Neuronal stem cell (in vitro differentiated cells): Measurements from ENCODE around the gene OR2H2.

ENCODE experiments used
- DNase-seq: peaks from one replicate; pipeline ENCODE4 v3.0.0-alpha.2; 2013; ENCODE audit warnings: low spot score
- H2AFZ ChIP-seq: one replicate; pipeline ENCODE4 v1.6.1; 2013; ENCODE audit warnings: mild to moderate bottlenecking, low read length, inconsistent platforms
- H2AK5ac ChIP-seq: 2 replicates; pipeline ENCODE4 v1.6.1; 2013; ENCODE audit warnings: low read depth, mild to moderate bottlenecking, inconsistent platforms, low read length, moderate library complexity, mixed read lengths
- H2BK120ac ChIP-seq: 2 replicates; pipeline ENCODE4 v1.6.1; 2013; ENCODE audit warnings: low read depth, mild to moderate bottlenecking, inconsistent platforms, low read length, moderate library complexity, mixed read lengths
- H2BK12ac ChIP-seq: one replicate; pipeline ENCODE4 v1.6.1; 2013; ENCODE audit warnings: low read length, inconsistent platforms
- H2BK15ac ChIP-seq: 2 replicates; pipeline ENCODE4 v1.6.1; 2013; ENCODE audit warnings: mild to moderate bottlenecking, low read length, inconsistent platforms, mixed read lengths
- H2BK5ac ChIP-seq: one replicate; pipeline ENCODE4 v1.6.1; 2013; ENCODE audit warnings: inconsistent platforms, mild to moderate bottlenecking, low read length, moderate library complexity
- H3K14ac ChIP-seq: one replicate; pipeline ENCODE4 v1.6.1; 2013; ENCODE audit warnings: low read length, inconsistent platforms
- H3K18ac ChIP-seq: 2 replicates; pipeline ENCODE4 v1.6.1; 2013; ENCODE audit warnings: low read length, inconsistent platforms
- H3K23ac ChIP-seq: 2 replicates; pipeline ENCODE4 v1.6.1; 2013; ENCODE audit warnings: low read depth, mild to moderate bottlenecking, mixed read lengths, low read length, inconsistent platforms; ENCODE audit not compliant: poor library complexity
- H3K27ac ChIP-seq: replicated peaks from 3 replicates; pipeline ENCODE4 v1.5.1; 2013; ENCODE audit warnings: low read length, inconsistent platforms
- H3K27me3 ChIP-seq, 3 experiments: 2 replicates each; pipeline ENCODE4 v1.6.1; 2013; ENCODE audit warnings: low read length in 3 of 3, mild to moderate bottlenecking in 2 of 3, inconsistent platforms in 1 of 3, low read depth in 1 of 3, mixed read lengths in 1 of 3, moderate library complexity in 1 of 3; ENCODE audit not compliant: control insufficient read depth in 3 of 3, insufficient read depth in 3 of 3
- H3K36me3 ChIP-seq, 2 donors: replicated peaks in 1 of 2; 2 replicates each; pipeline ENCODE4 v1.6.1; 2013; ENCODE audit warnings: low read length in 2 of 2; ENCODE audit not compliant: control insufficient read depth in 2 of 2, insufficient read depth in 2 of 2
- H3K4ac ChIP-seq: 2 replicates; pipeline ENCODE4 v1.6.1; 2013; ENCODE audit warnings: inconsistent platforms, mild to moderate bottlenecking, low read length, moderate library complexity
- H3K4me1 ChIP-seq, 2 donors: 1 replicate in 1 of 2; 2 replicates in 1 of 2; pipeline ENCODE4 v1.6.1; 2013; ENCODE audit warnings: low read length in 2 of 2, low read depth in 1 of 2; ENCODE audit not compliant: control insufficient read depth in 2 of 2, insufficient read depth in 1 of 2
- H3K4me2 ChIP-seq: one replicate; pipeline ENCODE4 v1.6.1; 2013; ENCODE audit warnings: mild to moderate bottlenecking, low read length, inconsistent platforms; ENCODE audit not compliant: insufficient read depth, poor library complexity, severe bottlenecking
- H3K4me3 ChIP-seq, 2 donors: 2 replicates each; pipeline ENCODE4 v1.5.1; 2013; ENCODE audit warnings: low read length in 2 of 2, mild to moderate bottlenecking in 2 of 2, inconsistent platforms in 1 of 2, moderate library complexity in 1 of 2
- H3K79me1 ChIP-seq: one replicate; pipeline ENCODE4 v1.6.1; 2013; ENCODE audit warnings: low read depth, mild to moderate bottlenecking, inconsistent platforms, low read length, moderate library complexity
- H3K9ac ChIP-seq: one replicate; pipeline ENCODE4 v1.6.1; 2013; ENCODE audit warnings: mild to moderate bottlenecking, low read depth, low read length, inconsistent platforms; ENCODE audit not compliant: poor library complexity
- H3K9me3 ChIP-seq, 2 donors: replicated peaks in 1 of 2; 2 replicates each; pipeline versions ENCODE3 to v1.6.1; 2013; ENCODE audit warnings: low read length in 2 of 2, mild to moderate bottlenecking in 2 of 2, inconsistent platforms in 1 of 2, low read depth in 1 of 2, mixed read lengths in 1 of 2, moderate library complexity in 1 of 2; ENCODE audit not compliant: control insufficient read depth in 2 of 2, insufficient read depth in 1 of 2
- H4K8ac ChIP-seq: one replicate; pipeline ENCODE4 v1.6.1; 2013; ENCODE audit warnings: low read depth, mild to moderate bottlenecking, inconsistent platforms, low read length, moderate library complexity
- H4K91ac ChIP-seq: one replicate; pipeline ENCODE4 v1.6.1; 2013; ENCODE audit warnings: low read length, low read depth, mild to moderate bottlenecking, inconsistent platforms; ENCODE audit not compliant: poor library complexity
- WGBS, 2 donors: extraction: QIAGEN DNeasy Blood & Tissue Kit; methylation state at CpG; one replicate each; pipeline ENCODE4 v1.1.7; 2013; ENCODE audit warnings: missing lambda C conversion rate in 2 of 2, mixed read lengths in 1 of 2; ENCODE audit not compliant: insufficient read length in 2 of 2, insufficient replicate concordance in 1 of 2; ENCODE audit errors: extremely low coverage in 2 of 2; 5-methylcytosine and 5-hydroxymethylcytosine counted together

Gene OR2H2

GRCh38 chr6:29629571-29629970 is 44.6 kb downstream of the OR2H2 start:
- no peak overlapping the region for H3K4me3 ChIP-seq

GRCh38 chr6:29630315-29630714 is 45.4 kb downstream of the OR2H2 start:
- H3K79me1 ChIP-seq = peaks cover 8% of the 10 kb centered on the region
- no peak overlapping the region for H2BK5ac ChIP-seq
- H2AK5ac ChIP-seq = no peak overlapping the region
- H3K27me3 ChIP-seq = no peaks in the 10 kb centered on the region
- no peak overlapping the region for H2BK12ac ChIP-seq
- H3K9ac ChIP-seq = peak overlapping the region; percentile 51
- H3K9me3 ChIP-seq = no peaks in the 10 kb centered on the region
- H2BK120ac ChIP-seq = no peak overlapping the region
- no peak overlapping the region for H3K4me3 ChIP-seq
- H3K27ac ChIP-seq = no peak overlapping the region
- no peak overlapping the region for H3K23ac ChIP-seq
- DNase-seq = no peak
- peaks cover 34 to 45% of the 10 kb centered on the region in 2 donors for H3K4me1 ChIP-seq
- H3K4ac ChIP-seq = no peak overlapping the region
- WGBS, 2 donors = no CpG with 5 or more reads among the region's 9 CpGs
- H3K36me3 ChIP-seq = peaks cover 2 to 5% of the 10 kb centered on the region in 2 donors
- no peak overlapping the region for H4K91ac ChIP-seq
- peak overlapping the region; percentile 21 for H3K4me2 ChIP-seq
- H3K14ac ChIP-seq = no peak overlapping the region
- no peak overlapping the region for H3K18ac ChIP-seq
- H2AFZ ChIP-seq = no peak overlapping the region
- no peak overlapping the region for H4K8ac ChIP-seq
- H2BK15ac ChIP-seq = no peak overlapping the region

More at GRCh38 chr6:29629571-29629970, 44.6 kb downstream of the OR2H2 start:
- Histone ChIP-seq H3K27me3 (no peaks in the 10 kb centered on the region), H3K27ac (no peak overlapping the region), H2BK120ac (no peak overlapping the region), H3K4me2 (no peak overlapping the region), H3K14ac (no peak overlapping the region), H2AK5ac (no peak overlapping the region), H3K9ac (no peak overlapping the region), H2BK12ac (no peak overlapping the region), H3K9me3 (no peaks in the 10 kb centered on the region), H2BK15ac (no peak overlapping the region), H3K4me1 (peaks cover 40 to 52% of the 10 kb centered on the region in 2 donors), H3K23ac (no peak overlapping the region), H3K36me3 (peaks cover under 1 to 5% of the 10 kb centered on the region in 2 donors), H3K18ac (no peak overlapping the region), H3K79me1 (peaks cover 8% of the 10 kb centered on the region), H2AFZ (no peak overlapping the region), H4K91ac (no peak overlapping the region), H3K4ac (no peak overlapping the region), H4K8ac (no peak overlapping the region), H2BK5ac (no peak overlapping the region)
- no CpG with 5 or more reads among the region's 2 CpGs for WGBS, 2 donors
- no peak for DNase-seq

GRCh38 chr6:29631209-29631810 is 46.4 kb downstream of the OR2H2 start:
- H4K8ac ChIP-seq = peak overlapping the region; percentile 82
- H3K27ac ChIP-seq = no peak overlapping the region
- H3K4me2 ChIP-seq = peak overlapping the region; percentile 68
- no peak overlapping the region for H2AFZ ChIP-seq
- H3K4me1 ChIP-seq = peaks cover 29 to 36% of the 10 kb centered on the region in 2 donors
- peak overlapping the region; percentile 67 for H3K4me3 ChIP-seq
- no peak overlapping the region for H3K14ac ChIP-seq
- peaks cover 2 to 5% of the 10 kb centered on the region in 2 donors for H3K36me3 ChIP-seq
- H3K79me1 ChIP-seq = peaks cover 8% of the 10 kb centered on the region
- H2AK5ac ChIP-seq = peak overlapping the region; percentile 98
- peak overlapping the region; percentile 92 for H3K18ac ChIP-seq
- peak overlapping the region; percentile 31 for H3K23ac ChIP-seq
- H2BK5ac ChIP-seq = no peak overlapping the region
- no peaks in the 10 kb centered on the region for H3K9me3 ChIP-seq
- no CpG with 5 or more reads among the region's 14 CpGs for WGBS, 2 donors
- no peak overlapping the region for H4K91ac ChIP-seq
- DNase-seq = no peak
- no peak overlapping the region for H3K4ac ChIP-seq
- no peak overlapping the region for H2BK120ac ChIP-seq
- H2BK12ac ChIP-seq = no peak overlapping the region
- H3K9ac ChIP-seq = peak overlapping the region; percentile 70
- no peaks in the 10 kb centered on the region for H3K27me3 ChIP-seq
- no peak overlapping the region for H2BK15ac ChIP-seq

- Histone ChIP-seq H2BK15ac (peak overlapping the region; percentile 53), H4K8ac (no peak overlapping the region), H3K27ac (peak overlapping the region; percentile 85), H3K4me3 (peak overlapping the region; percentile 67 to 92), H2AK5ac (peak overlapping the region; percentile 78), H3K9ac (peak overlapping the region; percentile 90), H3K4me2 (peak overlapping the region; percentile 68), H3K4me1 (peaks cover 24 to 29% of the 10 kb centered on the region in 2 donors), H2BK120ac (peak overlapping the region; percentile 2), H4K91ac (no peak overlapping the region), H3K27me3 (no peaks in the 10 kb centered on the region), H3K23ac (peak overlapping the region; percentile 94), H3K9me3 (no peaks in the 10 kb centered on the region), H3K4ac (no peak overlapping the region), H2AFZ (peak overlapping the region; percentile 91), H2BK5ac (peak overlapping the region; percentile 82), H3K14ac (no peak overlapping the region), H2BK12ac (no peak overlapping the region), H3K18ac (peak overlapping the region; percentile 90), H3K36me3 (peaks cover 2 to 5% of the 10 kb centered on the region in 2 donors), H3K79me1 (peaks cover 8% of the 10 kb centered on the region)
- WGBS, 2 donors = no CpG with 5 or more reads among the region's 53 CpGs
- DNase-seq = no peak
Observed at GRCh38 chr6:29631860-29632731, 47.2 kb downstream of the OR2H2 start.
